SK-N-SH treated with all-trans-retinoic acid at 6 μM for 48 hours (cell line): ENCODE measurements around the gene SIGLEC10.

Source experiments
- ARNTL ChIP-seq: fragments of 450-650 bp; formaldehyde crosslinking; IDR thresholded peaks from 2 replicates; pipeline ENCODE4 v1.5.0; 2020; ENCODE audit warnings: low read depth, mild to moderate bottlenecking, moderate library complexity, borderline replicate concordance
- OSR1 ChIP-seq: fragments of 250-450 bp; sonication (Bioruptor Pico); IDR thresholded peaks from 2 replicates; pipeline ENCODE4 v1.8.0; 2022; ENCODE audit warnings: moderate library complexity, mild to moderate bottlenecking, inconsistent platforms
- PATZ1 ChIP-seq: fragments of 250-450 bp; sonication (Bioruptor Pico); IDR thresholded peaks from 2 replicates; pipeline ENCODE4 v1.8.0; 2020; ENCODE audit warnings: mild to moderate bottlenecking, moderate library complexity, borderline replicate concordance
- TSHZ2 ChIP-seq: fragments of 250-450 bp; sonication (Bioruptor Pico); IDR thresholded peaks from 2 replicates; pipeline ENCODE4 v1.5.0; 2020; ENCODE audit warnings: mild to moderate bottlenecking, moderate library complexity
- ZFP30 ChIP-seq: fragments of 450-650 bp; formaldehyde crosslinking; IDR thresholded peaks from 2 replicates; pipeline ENCODE4 v1.5.0; 2022; ENCODE audit warnings: mild to moderate bottlenecking, moderate library complexity
- ZNF8 ChIP-seq: fragments of 450-650 bp; formaldehyde crosslinking; IDR thresholded peaks from 2 replicates; pipeline ENCODE4 v1.5.0; 2020; ENCODE audit warnings: mild to moderate bottlenecking, moderate library complexity

- TF ChIP-seq ARNTL (CRISPR knock-in tag) (no peak), PATZ1 (CRISPR knock-in tag) (no peak), TSHZ2 (CRISPR knock-in tag) (no peak), OSR1 (CRISPR knock-in tag) (no peak), ZNF8 (CRISPR knock-in tag) (no peak), ZFP30 (CRISPR knock-in tag) (no peak)
Observed at GRCh38 chr19:51466723-51467122, 49.3 kb upstream of the SIGLEC10 start.
